Measurements from ENCODE around the gene TNFAIP1. TPM values are rescaled to one million over a fixed set of nuclear protein-coding genes. Genes with fewer than 3 reads are reported as not detected.

Gene TNFAIP1
- total RNA-seq, 1 donor from 2014 or later = 59.2 TPM

DNA sequence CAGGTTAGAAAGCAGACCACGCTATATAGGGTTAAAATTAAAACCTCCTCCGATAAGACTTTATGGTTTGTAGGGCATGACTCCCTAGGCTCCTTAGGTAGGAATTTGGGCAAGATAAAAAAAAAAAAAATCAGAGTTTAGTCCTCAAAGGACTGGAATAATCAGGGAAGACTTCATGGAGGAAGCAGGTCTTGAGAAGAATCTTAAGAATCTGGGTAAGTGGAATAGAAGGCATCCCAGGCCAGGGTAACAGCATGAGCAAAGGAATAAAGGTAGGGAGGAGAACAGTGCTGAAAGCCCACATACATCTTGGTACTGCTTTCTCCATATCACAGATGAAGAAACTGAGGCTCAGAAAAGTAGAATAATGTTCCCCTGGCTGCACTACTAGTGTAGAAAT is 55.0 kb downstream of the TNFAIP1 start:
- Mint-ChIP-seq H3K4me1 (ENCODE audit: unreplicated experiment) (no peaks in the 10 kb centered on the region), H3K9me3 (ENCODE audit: unreplicated experiment) (no peaks in the 10 kb centered on the region), H3K36me3 (ENCODE audit: unreplicated experiment) (peaks cover 37% of the 10 kb centered on the region), H3K27me3 (ENCODE audit: unreplicated experiment) (no peaks in the 10 kb centered on the region), H3K4me3 (ENCODE audit: unreplicated experiment) (no peak overlapping the region), H3K27ac (ENCODE audit: unreplicated experiment) (no peak overlapping the region)
- no peak for DNase-seq (ENCODE audit: extremely low spot score, unreplicated experiment)
- TF ChIP-seq, protein P1, sequence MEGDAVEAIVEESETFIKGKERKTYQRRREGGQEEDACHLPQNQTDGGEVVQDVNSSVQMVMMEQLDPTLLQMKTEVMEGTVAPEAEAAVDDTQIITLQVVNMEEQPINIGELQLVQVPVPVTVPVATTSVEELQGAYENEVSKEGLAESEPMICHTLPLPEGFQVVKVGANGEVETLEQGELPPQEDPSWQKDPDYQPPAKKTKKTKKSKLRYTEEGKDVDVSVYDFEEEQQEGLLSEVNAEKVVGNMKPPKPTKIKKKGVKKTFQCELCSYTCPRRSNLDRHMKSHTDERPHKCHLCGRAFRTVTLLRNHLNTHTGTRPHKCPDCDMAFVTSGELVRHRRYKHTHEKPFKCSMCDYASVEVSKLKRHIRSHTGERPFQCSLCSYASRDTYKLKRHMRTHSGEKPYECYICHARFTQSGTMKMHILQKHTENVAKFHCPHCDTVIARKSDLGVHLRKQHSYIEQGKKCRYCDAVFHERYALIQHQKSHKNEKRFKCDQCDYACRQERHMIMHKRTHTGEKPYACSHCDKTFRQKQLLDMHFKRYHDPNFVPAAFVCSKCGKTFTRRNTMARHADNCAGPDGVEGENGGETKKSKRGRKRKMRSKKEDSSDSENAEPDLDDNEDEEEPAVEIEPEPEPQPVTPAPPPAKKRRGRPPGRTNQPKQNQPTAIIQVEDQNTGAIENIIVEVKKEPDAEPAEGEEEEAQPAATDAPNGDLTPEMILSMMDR (IDR thresholded peaks at IDR 0.05) = no peak

- Mint-ChIP-seq H3K4me3 (ENCODE audit: unreplicated experiment) (no peak overlapping the region), H3K27ac (ENCODE audit: unreplicated experiment) (no peak overlapping the region), H3K9me3 (ENCODE audit: unreplicated experiment) (no peaks in the 10 kb centered on the region), H3K27me3 (ENCODE audit: unreplicated experiment) (no peaks in the 10 kb centered on the region), H3K4me1 (ENCODE audit: unreplicated experiment) (no peaks in the 10 kb centered on the region), H3K36me3 (ENCODE audit: unreplicated experiment) (peaks cover 40% of the 10 kb centered on the region)
- TF ChIP-seq, protein P1 (IDR thresholded peaks at IDR 0.05) = no peak
- DNase-seq (ENCODE audit: extremely low spot score, unreplicated experiment) = no peak
Observed at GRCh38 chr17:28390984-28391383, 55.4 kb downstream of the TNFAIP1 start.

DNA sequence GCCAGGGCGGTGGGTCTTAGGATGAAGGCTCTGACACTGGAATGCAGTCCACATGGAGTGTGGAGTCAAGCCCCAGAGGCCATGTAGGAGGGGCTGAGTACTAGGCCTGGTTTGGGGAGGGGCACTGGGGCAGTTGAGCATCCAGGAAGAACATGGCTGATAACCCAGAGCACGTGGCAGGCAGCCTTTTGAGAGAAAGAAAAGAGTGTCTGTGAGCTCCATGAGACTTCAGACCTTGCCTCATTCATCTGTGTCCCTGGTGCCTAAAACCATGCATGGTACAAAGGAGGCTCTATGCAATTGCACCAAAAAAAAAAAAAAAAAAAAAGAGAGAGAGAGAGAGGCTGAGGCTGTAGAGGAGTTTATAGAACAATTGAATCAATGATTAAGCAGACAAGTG is 55.8 kb downstream of the TNFAIP1 start:
- Mint-ChIP-seq H3K36me3 (ENCODE audit: unreplicated experiment) (peaks cover 40% of the 10 kb centered on the region), H3K4me3 (ENCODE audit: unreplicated experiment) (no peak overlapping the region), H3K27me3 (ENCODE audit: unreplicated experiment) (no peaks in the 10 kb centered on the region), H3K27ac (ENCODE audit: unreplicated experiment) (no peak overlapping the region), H3K9me3 (ENCODE audit: unreplicated experiment) (no peaks in the 10 kb centered on the region), H3K4me1 (ENCODE audit: unreplicated experiment) (no peaks in the 10 kb centered on the region)
- no peak for DNase-seq (ENCODE audit: extremely low spot score, unreplicated experiment)
- TF ChIP-seq, protein P1 (IDR thresholded peaks at IDR 0.05) = no peak

DNA sequence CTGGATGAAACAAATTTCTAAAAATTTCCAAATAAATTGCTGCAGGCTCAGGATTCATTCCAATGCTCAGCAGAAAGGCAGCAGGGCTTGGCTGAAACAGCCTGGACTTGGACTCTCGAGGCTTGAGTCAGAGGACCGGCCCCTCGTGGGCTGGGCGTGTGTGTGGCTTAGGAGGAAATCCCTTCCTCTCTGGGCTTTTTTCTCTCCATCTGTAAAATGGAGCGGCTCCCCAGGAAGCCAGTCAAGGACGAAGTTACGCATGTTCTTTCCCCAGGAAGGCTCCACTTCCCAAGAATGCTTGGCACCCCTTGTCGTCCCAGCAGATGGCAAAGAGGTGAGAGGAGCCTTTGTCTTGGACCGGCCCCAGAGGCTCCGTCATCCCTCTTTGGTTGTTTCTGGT is 56.9 kb downstream of the TNFAIP1 start:
- TF ChIP-seq, protein P1 (IDR thresholded peaks at IDR 0.05) = no peak
- no peaks in the 10 kb centered on the region for H3K27me3 Mint-ChIP-seq (ENCODE audit: unreplicated experiment)
- no peak overlapping the region for H3K4me3 Mint-ChIP-seq (ENCODE audit: unreplicated experiment)
- H3K9me3 Mint-ChIP-seq (ENCODE audit: unreplicated experiment) = no peaks in the 10 kb centered on the region
- H3K4me1 Mint-ChIP-seq (ENCODE audit: unreplicated experiment) = no peaks in the 10 kb centered on the region
- H3K36me3 Mint-ChIP-seq (ENCODE audit: unreplicated experiment) = peaks cover 39% of the 10 kb centered on the region
- no peak for DNase-seq (ENCODE audit: extremely low spot score, unreplicated experiment)
- no peak overlapping the region for H3K27ac Mint-ChIP-seq (ENCODE audit: unreplicated experiment)

DNA sequence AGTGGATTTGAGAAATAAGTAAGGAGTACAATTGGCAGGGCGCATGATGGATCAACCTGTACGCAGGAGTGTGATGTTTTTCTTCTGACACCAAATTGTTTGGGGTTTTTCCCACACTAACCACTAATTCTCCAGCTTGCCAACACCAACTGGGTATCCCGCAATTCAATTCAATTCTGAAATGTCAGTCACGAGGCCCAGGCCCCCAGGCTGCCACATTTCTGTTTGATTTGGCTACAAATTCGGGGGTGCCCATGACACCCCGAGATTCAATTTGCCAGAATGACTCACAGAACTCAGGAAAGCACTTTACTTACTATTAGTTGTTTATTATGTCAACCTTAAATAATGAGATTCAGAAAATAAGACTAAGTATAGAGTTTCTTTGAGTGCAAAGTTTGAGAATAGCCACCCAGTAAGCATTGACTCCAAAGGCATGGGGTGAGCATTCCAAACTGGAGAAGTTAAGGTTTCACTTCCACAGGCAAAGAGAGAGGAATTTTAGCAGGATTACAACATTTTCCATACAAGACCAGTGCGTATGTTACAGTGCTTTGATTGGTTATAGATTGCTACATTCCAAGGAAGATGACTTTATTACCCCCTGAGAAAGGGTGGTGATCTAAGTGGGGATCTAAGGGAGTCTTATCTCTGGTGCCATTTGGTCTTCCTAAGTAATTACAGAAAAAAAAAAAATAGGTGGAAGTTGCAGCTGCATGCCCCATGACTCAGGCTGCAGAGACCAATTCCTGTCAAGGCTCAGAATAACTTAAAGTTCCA is 59.0 kb downstream of the TNFAIP1 start:
- Mint-ChIP-seq H3K27ac (ENCODE audit: unreplicated experiment) (no peak overlapping the region), H3K4me3 (ENCODE audit: unreplicated experiment) (no peak overlapping the region), H3K36me3 (ENCODE audit: unreplicated experiment) (peaks cover 32% of the 10 kb centered on the region), H3K9me3 (ENCODE audit: unreplicated experiment) (no peaks in the 10 kb centered on the region), H3K27me3 (ENCODE audit: unreplicated experiment) (no peaks in the 10 kb centered on the region), H3K4me1 (ENCODE audit: unreplicated experiment) (peaks cover 5% of the 10 kb centered on the region)
- TF ChIP-seq, protein P1 (IDR thresholded peaks at IDR 0.05) = no peak
- no peak for DNase-seq (ENCODE audit: extremely low spot score, unreplicated experiment)
